Activated T-cell treated with anti-CD3 and anti-CD28 coated beads, Interleukin-2, amount 50 U/mL, for 72 hours (primary cell): ENCODE results near the gene DAZAP1. TPM values are rescaled to one million over a fixed set of nuclear protein-coding genes. Genes with fewer than 3 reads are reported as not detected.
A peak's percentile ranks its signal among the peaks of the same experiment; 100 is the strongest.

Source experiments
- ATAC-seq, 2 donors: fragments of 150-1000 bp; cut with Tn5 transposase; replicated peaks in 1 of 2; 2 replicates each; pipeline ENCODE4 v1.10.0; 2021; ENCODE audit warnings: moderate library complexity in 2 of 2, mild to moderate bottlenecking in 1 of 2
- DNase-seq, 2 donors: peaks; one replicate each; pipeline ENCODE4 v3.0.0; 2021 to 2022; ENCODE audit warnings: mixed read lengths in 1 of 2
- H3K27ac Mint-ChIP-seq: one replicate; pipeline ENCODE4 v1.8.0; 2022; ENCODE audit warnings: mild to moderate bottlenecking, moderate library complexity, mixed read lengths
- H3K27me3 Mint-ChIP-seq: one replicate; pipeline ENCODE4 v1.8.0; 2022; ENCODE audit warnings: low read depth, mixed read lengths
- H3K36me3 Mint-ChIP-seq, 2 donors: one replicate each; pipeline ENCODE4 v1.8.0; 2022; ENCODE audit warnings: mixed read lengths in 2 of 2, mild to moderate bottlenecking in 1 of 2; ENCODE audit not compliant: insufficient read depth in 2 of 2
- H3K4me1 Mint-ChIP-seq: one replicate; pipeline ENCODE4 v1.8.0; 2022; ENCODE audit warnings: low read depth, mixed read lengths
- H3K4me3 Mint-ChIP-seq, 2 donors: one replicate each; pipeline ENCODE4 v1.8.0; 2022; ENCODE audit warnings: mild to moderate bottlenecking in 2 of 2, mixed read lengths in 2 of 2, moderate library complexity in 2 of 2
- H3K9me3 Mint-ChIP-seq, 2 donors: one replicate each; pipeline ENCODE4 v1.8.0; 2022; ENCODE audit warnings: mixed read lengths in 2 of 2
- total RNA-seq, 2 donors: library from RNA; stranded (reverse); gene quantifications; one replicate each; pipeline ENCODE4 v1.2.3, GENCODE V29; 2022

DAZAP1 gene
- total RNA-seq, 2 donors from 2014 or later: 219 to 252 TPM

DNA sequence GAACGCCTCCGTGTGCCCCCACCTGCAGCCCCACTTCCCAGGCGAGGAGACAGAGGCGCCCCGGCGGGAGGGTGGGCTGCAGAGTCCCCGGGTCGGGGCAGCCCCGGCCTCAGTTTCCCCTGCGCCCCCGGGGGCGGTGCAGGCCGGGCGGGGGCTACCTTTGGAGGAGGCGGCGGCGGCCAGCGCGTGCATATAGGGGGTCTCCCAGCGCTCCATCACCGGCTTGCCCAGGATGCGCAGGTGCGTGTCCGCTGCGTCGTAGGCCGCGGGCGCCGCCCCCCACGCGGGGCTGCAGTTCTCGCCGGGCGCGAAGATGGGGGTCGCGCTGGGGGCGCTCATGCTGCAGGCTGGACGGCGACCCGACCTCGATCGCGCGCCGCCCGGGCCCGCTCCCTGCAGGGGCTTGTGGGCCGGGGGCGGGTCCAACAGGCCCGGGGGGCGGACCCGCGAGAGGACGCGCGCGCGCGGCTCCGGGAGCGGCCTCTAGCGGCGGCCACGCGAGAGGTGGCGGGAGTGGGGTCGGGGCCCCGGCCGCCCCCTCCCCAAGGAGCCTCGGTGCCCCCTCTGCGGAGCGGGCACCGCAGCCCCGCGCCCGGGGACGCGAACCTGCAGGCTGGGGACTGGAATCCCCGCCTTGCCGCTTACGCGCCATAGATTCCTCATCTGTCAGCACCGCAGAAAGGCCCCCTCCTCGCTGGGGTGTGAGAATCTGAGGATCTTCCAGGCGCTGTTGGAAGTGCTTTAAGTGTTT is 6.1 kb upstream of the DAZAP1 start, which contains the start of gene GAMT:
GAMT (minus strand) TSS at position 405 of the 751 bp plus-strand sequence; CDS start at position 339, 66 bp downstream.
- ATAC-seq (peak; percentile 81), DNase-seq (peak; percentile 64 to 65)
- Mint-ChIP-seq H3K9me3 (no peaks in the 10 kb centered on the region), H3K4me3 (peak within 1 kb of the TSS; percentile 67 to 75), H3K27me3 (peaks cover 7% of the 10 kb centered on the region), H3K36me3 (peaks cover 0 to 3% of the 10 kb centered on the region in 2 donors), H3K4me1 (peaks cover 17% of the 10 kb centered on the region), H3K27ac (no peak within 1 kb of the TSS)

DNA sequence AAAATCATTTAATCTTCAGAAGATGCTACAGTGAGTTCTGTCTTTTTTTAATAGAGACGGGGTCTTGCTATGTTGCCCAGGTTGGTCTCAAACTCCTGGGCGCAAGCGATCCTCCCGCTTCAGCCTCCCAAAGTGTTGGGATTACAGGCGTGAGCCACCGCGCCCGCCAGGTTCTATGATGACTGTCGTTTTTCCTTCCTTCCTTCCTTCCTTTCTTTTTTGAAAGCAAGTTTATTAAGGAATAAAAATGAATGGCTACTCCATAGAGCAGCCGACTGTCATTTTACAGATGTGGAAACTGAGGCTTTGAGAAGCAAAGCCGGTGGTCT is 5.5 kb upstream of the DAZAP1 start:
- Mint-ChIP-seq H3K36me3 (peaks cover 0 to 3% of the 10 kb centered on the region in 2 donors), H3K9me3 (no peaks in the 10 kb centered on the region), H3K27ac (no peak overlapping the region), H3K4me1 (peaks cover 21% of the 10 kb centered on the region), H3K4me3 (peak overlapping the region; percentile 36 to 74), H3K27me3 (peaks cover 7% of the 10 kb centered on the region)
- DNase-seq (no peak), ATAC-seq (no peak)

DNA sequence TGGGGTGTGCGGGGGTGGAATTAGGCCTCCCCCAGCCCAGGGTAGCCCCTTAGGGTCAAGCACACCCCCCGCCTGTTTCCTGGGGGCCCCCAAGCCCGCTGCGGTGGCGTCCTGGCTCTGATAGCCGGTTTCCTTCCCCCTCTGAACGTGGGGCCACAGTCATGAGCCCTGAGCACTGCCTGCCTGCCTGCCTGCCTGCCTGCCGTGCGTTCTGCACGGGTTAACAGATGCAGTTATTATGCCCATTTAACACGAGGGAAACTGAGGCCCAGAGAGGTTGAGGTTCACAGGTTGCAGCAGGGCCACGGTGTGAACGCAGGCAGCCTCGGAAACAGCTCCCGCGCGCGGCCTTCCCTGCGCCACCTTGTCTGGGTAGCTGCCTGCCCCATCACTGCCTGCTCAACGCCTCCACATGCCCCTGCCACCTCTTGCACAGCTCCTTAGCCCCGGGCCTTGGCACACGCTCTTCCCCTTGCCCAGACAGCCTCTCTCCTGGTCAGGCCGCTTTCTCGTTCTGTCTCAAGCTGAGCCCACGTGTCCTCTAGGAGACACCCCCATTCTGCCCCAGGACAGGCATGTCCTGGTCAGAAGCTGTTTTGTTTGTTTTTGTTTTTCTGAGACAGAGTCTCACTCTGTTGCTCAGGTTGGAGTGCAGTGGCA is 4.8 kb upstream of the DAZAP1 start:
- H3K27ac Mint-ChIP-seq: no peak overlapping the region
- H3K36me3 Mint-ChIP-seq: peaks cover 0 to 3% of the 10 kb centered on the region in 2 donors
- H3K27me3 Mint-ChIP-seq: peaks cover 7% of the 10 kb centered on the region
- H3K4me1 Mint-ChIP-seq: peaks cover 21% of the 10 kb centered on the region
- H3K9me3 Mint-ChIP-seq: no peaks in the 10 kb centered on the region
- H3K4me3 Mint-ChIP-seq: peak overlapping the region; percentile 46 to 74
- ATAC-seq: no peak
- DNase-seq: no peak

DNA sequence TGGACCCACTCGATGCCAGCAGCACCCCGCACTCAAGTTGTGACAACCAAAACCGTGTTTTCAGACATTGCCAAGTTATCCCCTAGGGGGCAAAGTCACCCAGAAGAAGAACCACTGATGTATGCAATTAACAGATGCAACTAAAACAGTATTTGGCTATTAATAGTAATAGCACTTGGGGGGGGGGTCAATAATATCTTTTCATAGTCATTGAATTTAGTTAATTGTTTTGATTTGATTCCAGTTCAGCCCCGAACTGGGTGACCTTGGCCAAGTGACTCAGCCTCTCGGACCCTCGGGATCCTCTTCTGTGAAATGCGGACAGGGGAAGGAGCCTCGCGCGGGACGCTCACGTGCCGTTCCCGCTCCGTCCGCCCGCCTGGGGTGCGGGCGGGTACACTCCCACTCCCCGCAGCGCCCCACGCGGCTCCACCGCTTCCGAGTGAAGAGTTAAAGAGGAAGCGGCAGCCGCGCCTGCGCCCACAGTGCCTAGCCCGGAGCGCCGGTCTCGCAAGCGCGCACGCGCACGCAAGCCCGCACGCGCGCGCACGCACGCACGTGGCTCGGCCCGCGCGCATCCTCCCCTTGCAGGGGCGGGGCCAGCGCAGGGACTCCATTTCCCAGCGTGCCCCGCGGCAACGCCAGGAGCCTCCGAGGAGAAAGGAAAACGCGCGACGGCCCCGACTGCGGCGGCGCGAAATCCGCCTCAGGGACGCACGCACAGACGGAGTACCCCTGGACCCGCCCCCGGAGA is 435 bp upstream of the DAZAP1 start:
- Mint-ChIP-seq H3K36me3 (peaks cover 2 to 8% of the 10 kb centered on the region in 2 donors), H3K4me1 (peaks cover 49% of the 10 kb centered on the region), H3K27me3 (peaks cover 7% of the 10 kb centered on the region), H3K4me3 (peak overlapping the region; percentile 75 to 85), H3K9me3 (no peaks in the 10 kb centered on the region), H3K27ac (peak overlapping the region; percentile 13)
- ATAC-seq (peak; percentile 86 to 87), DNase-seq (peak; percentile 99 to 100)

DNA sequence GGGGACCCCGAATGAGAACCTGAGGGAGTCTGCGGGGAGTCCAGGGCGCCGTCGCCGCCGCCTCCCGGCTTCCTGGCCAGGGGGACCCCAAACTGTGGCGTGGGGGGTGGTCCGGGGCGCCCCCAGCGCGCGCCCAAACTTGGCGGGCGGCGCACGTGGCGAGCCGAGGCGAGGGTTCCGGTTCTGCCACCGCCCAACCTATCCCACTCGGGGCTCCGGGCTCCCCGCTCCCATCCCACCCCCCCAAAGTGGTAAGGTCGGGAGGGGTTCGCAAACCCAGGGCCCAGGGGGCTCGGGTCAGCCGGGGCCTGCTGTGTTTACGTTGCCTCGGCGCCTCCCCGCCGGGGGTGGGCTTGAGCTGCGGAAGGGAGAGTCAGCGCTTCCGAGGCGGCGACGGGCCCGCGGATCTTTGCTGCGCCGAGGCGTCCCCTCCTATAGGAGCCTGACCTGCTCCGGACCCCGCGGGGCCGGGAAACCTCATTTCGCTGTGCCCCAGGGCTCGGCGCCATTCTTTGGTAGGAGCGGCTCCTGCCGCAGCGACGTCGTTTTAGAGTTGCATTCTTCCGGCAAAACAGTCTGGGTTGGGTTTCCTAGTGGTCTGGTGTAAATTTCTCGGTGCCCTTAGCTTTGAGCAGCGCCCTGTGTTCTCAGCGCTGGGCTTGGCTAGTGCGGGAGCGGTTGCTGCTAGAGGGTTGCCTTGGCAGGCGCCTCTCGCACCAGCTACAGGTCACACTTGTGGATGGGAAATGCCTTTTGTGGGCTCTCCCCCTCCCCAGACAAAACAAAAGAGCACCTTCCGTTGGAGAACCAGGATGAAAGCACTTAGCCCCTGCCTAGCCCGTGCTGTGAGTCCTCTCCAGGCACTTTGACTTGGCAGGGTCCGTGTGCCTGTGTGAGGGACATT is 1.2 kb downstream of the DAZAP1 start:
- peak overlapping the region; percentile 93 for H3K27ac Mint-ChIP-seq
- no peaks in the 10 kb centered on the region for H3K27me3 Mint-ChIP-seq
- DNase-seq (peak; percentile 66 to 68), ATAC-seq (peak; percentile 3 to 20)
- peaks cover 50% of the 10 kb centered on the region for H3K4me1 Mint-ChIP-seq
- no peaks in the 10 kb centered on the region for H3K9me3 Mint-ChIP-seq
- H3K4me3 Mint-ChIP-seq: peak overlapping the region; percentile 96 to 99
- H3K36me3 Mint-ChIP-seq: peaks cover 2 to 8% of the 10 kb centered on the region in 2 donors

DNA sequence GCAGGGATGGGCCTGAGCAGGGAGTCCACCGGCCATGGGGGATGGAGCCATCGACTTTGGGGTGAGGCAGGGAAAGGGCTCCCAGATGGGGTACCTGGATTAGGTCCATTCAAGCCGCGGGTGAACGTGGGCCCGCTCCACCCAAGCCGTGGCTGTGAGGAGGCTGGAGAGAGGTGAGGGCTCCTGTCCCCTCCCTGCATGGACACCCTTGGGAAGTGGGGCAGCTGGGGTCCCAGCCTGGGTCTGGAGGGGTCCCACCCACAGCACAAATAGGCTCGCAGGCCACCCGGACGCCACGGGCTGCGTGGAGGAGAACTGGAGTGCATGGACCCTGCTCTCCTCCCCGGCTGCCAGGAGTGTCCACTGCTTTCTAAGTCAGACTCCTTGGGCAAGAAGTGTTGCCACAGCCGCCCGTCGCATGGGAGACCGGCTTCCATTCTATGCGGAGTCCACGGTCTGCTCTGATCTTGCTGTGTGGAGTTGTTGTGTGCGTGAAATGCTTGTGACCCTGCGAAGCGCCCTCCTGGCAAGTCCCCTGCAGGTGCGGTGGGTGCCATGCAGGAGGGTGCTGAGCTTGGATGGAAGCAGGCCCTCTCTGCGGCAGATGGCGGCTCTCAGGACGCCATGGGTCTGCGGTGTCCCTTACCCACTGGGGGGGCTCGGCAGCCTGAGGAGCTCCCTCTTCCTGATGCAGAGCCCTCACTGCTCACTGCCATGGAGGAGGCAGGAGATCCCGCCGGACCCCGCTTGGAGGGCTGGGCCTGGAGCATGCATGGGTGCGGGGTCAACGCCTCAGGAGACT is 2.0 kb downstream of the DAZAP1 start:
- Mint-ChIP-seq H3K9me3 (no peaks in the 10 kb centered on the region), H3K36me3 (peaks cover 2 to 8% of the 10 kb centered on the region in 2 donors), H3K4me3 (peak overlapping the region; percentile 96 to 99), H3K4me1 (peaks cover 52% of the 10 kb centered on the region), H3K27ac (peak overlapping the region; percentile 93), H3K27me3 (no peaks in the 10 kb centered on the region)
- DNase-seq: no peak
- no peak for ATAC-seq

DNA sequence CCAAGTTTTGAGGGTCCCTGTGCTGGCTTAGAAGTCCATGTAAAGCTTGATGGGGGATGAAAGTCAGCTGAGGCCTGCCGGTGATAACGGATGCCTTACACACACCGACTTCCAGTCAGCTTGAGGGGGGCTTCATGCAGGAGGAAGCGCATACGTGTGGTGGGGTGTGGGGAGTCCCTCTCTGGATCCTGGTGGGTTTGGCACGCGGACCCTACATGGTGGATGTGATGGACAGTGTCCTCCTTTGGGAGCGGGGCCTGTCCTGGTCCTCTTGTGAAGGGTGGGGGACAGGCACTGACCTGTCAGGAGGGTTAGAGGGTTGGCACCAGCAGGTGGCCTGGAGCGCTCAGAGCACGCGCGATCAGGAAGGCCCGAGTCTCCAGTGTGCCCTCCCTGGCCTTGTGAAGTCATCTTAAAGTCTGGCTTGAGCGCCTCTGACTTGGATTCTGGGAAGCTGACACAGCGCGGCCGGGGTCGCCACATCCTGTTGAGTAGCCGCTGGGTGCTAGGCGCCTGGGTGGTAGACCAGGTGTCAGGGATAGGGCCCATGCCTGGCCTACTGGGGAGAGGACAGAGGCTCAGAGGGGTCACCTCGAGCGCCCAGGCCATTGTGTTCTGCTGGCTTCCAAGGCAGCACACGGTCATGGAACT is 2.9 kb downstream of the DAZAP1 start:
- Mint-ChIP-seq H3K9me3 (no peaks in the 10 kb centered on the region), H3K36me3 (peaks cover 2 to 8% of the 10 kb centered on the region in 2 donors), H3K4me1 (peaks cover 58% of the 10 kb centered on the region), H3K4me3 (peak overlapping the region; percentile 96 to 99), H3K27me3 (no peaks in the 10 kb centered on the region), H3K27ac (peak overlapping the region; percentile 93)
- ATAC-seq: no peak
- peak; percentile 30 to 53 for DNase-seq

DNA sequence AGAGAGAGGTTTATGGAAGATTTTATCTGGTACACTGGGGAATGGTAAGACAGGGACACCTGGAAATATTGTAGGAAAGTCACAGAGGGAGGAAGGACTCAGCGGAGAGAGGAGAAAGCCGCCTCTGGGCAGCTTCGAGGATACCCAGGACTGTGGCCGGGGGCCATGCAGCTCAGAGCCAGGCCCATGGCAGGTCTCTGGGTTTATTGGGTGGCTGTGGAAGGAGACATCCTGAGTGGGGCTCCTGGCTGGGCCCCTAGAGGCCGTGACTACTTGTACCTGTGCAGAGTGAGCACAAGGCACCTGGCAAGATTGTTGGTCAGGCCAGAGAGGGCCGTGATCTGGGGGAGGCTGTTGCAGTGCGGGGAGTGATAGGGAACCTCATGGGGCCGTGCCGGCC is 3.4 kb downstream of the DAZAP1 start:
- ATAC-seq: no peak
- H3K4me1 Mint-ChIP-seq: peaks cover 64% of the 10 kb centered on the region
- H3K4me3 Mint-ChIP-seq: peak overlapping the region; percentile 96 to 99
- peaks cover 2 to 9% of the 10 kb centered on the region in 2 donors for H3K36me3 Mint-ChIP-seq
- no peak for DNase-seq
- no peaks in the 10 kb centered on the region for H3K9me3 Mint-ChIP-seq
- H3K27ac Mint-ChIP-seq: peak overlapping the region; percentile 93
- H3K27me3 Mint-ChIP-seq: no peaks in the 10 kb centered on the region

DNA sequence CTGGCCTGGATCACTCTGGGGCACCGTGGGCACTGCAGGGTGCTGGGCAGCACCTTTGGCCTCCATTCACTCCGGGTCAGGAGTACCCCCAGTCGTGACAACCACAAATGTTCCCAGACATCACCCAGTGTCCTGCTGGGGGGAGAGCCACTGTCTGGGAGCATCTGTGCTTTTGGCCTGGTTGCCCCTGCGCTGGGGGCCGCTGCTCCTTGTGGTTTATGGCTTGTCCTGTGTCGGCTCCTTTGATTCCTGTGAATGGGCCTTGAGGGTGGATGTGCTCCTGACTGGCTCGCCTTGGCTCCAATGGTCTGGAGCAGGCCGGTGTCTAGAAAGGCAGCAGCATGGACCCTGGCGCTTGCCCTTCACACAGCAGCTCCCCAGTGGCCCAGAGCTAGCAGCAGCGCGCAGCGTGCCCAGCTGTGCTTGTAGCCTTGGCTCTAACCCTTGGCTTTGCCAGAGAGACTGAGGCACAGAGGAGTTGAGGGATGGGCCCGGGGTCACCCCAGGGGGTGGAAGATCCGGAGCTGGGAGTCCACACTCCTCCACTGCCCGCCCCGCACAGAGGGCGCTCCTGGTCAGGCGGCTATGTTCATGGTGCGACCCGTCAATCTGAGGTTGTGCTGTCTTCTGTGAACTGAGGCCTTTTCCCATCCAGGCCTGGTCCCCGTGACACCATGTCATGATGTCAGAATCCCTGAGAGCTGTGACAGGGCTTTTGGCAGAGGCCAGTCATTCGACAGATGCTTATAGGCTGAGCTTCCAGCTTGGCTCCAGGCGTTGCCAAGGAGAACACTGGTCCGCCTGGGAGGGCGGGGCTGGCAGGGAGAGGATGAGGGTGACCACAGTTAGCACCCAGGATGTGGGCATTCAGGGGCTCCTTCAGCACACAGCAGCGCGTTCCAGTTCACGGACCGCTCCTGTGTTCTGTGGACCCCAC is 4.1 kb downstream of the DAZAP1 start:
- peaks cover 2 to 10% of the 10 kb centered on the region in 2 donors for H3K36me3 Mint-ChIP-seq
- H3K4me3 Mint-ChIP-seq: peak overlapping the region; percentile 96 to 99
- no peaks in the 10 kb centered on the region for H3K27me3 Mint-ChIP-seq
- DNase-seq (peak in 1 of 2 donors; percentile 31), ATAC-seq (no peak)
- peaks cover 63% of the 10 kb centered on the region for H3K4me1 Mint-ChIP-seq
- peak overlapping the region; percentile 93 for H3K27ac Mint-ChIP-seq
- no peaks in the 10 kb centered on the region for H3K9me3 Mint-ChIP-seq

DNA sequence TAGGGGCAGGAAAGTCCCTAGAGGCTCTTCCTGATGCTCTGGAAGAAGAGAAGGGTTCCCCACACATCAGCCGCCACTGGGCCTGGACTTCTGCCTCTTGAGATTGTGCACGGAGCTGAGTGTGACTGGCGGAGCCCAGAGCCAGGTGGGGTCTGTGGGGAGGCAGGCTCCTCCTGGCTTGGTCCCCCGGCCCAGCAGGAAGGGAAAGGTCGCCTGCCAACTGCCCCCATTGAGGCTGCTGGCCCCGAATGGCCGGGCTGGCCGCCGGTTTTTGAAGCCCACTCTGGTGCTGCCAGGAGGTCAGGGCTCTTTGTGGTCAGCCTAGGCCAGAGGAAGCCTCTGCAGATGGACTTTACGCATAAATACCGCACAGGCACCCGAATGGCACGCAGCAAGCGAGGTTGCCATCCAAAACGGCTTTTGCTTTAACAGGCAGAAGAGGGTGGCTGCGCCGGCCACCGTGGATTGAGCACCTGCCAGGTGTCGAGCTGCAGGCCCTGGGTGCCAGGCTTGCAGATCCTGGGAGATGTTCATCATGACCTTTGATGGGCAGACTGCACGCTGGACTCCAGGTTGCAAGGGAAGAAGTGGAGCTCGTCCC is 5.0 kb downstream of the DAZAP1 start:
- Mint-ChIP-seq H3K27ac (no peak overlapping the region), H3K36me3 (peaks cover 2 to 13% of the 10 kb centered on the region in 2 donors), H3K4me1 (peaks cover 65% of the 10 kb centered on the region), H3K27me3 (no peaks in the 10 kb centered on the region), H3K4me3 (peak overlapping the region in 1 of 2 donors; percentile 34), H3K9me3 (no peaks in the 10 kb centered on the region)
- no peak for DNase-seq
- ATAC-seq: no peak
